ENCODE measurements around the gene RPL11. TPM values are rescaled to one million over a fixed set of nuclear protein-coding genes. Genes with fewer than 3 reads are reported as not detected.

The RPL11 gene
- total and polyA plus RNA-seq, 10 of the 15 experiments (the other 5 are each of a cell fraction or from before 2014, with no cell fraction given): 968 to 4,611 (median 2,521) TPM

DNA sequence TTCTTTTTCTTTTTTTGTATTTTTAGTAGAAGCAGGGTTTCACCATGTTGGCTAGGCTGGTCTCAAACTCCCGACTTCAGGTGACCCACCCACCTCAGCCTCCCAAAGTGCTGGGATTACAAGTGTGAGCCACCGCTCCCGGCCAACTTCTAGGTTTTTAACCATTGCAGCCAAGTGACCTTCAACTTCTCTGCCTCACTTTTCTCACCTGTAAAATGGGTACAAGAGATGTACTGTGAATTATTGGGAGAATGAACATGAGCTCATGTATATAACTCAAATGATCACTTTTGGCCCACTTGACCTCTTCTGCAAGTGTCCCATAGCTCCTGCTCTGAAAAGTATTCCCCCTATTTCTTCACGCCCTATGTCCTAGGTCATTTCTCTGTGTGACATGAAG is 11.8 kb upstream of the RPL11 start:
- H3K4me2 ChIP-seq (ENCODE audit: control insufficient read depth, insufficient read depth): no peak overlapping the region
- ATAC-seq (no peak), DNase-seq (ENCODE audit: low read depth, low spot score) (no peak), FAIRE-seq (no peak)
- ChIA-PET CTCF (interaction anchor here (0.8 to 2.1 kb wide), 4 partner anchors 9 to 182 kb away, joined by 3 to 8 read pairs (median 4); partner anchors contain the start of gene RPL11), RAD21 (ENCODE audit: unreplicated experiment) (no interaction called here), SMC1A (ENCODE audit: uncharacterized antibody, unreplicated experiment) (no interaction called here), POLR2A (interaction anchor here (0.5 to 1.5 kb wide), 3 partner anchors 11 to 165 kb away, joined by 3 to 6 read pairs (median 4); no protein-coding TSS in a partner anchor)
- in situ Hi-C loops (cut with MboI) (no loop called here), intact Hi-C loops (cut with micrococcal nuclease; ENCODE audit: unreplicated experiment) (loop anchor here (5.0 kb wide), 1 partner anchor 172 kb away; no protein-coding TSS in a partner anchor)
- H3K9ac ChIP-seq (ENCODE audit: control insufficient read depth, insufficient read depth, low read length): no peak overlapping the region
- no peaks in the 10 kb centered on the region for H3K79me2 ChIP-seq (ENCODE audit: control insufficient read depth, insufficient read depth, low read length)
- H3K4me3 ChIP-seq: no peak overlapping the region
- BruUV-seq (replicated peaks): no TSS peak
- H3K27me3 ChIP-seq (replicated peaks in 1 of 2; ENCODE audit: control insufficient read depth in 2 of 2, insufficient read depth in 2 of 2, low read length in 1 of 2): no peaks in the 10 kb centered on the region; a peak in 3 of 4 replicates
- H3K27ac ChIP-seq (ENCODE audit: control insufficient read depth, insufficient read depth): no peak overlapping the region
- no peaks in the 10 kb centered on the region for H3K9me3 ChIP-seq (replicated peaks; ENCODE audit: control insufficient read depth, insufficient read depth, low read length)
- no peak overlapping the region for H2AFZ ChIP-seq (ENCODE audit: control insufficient read depth, low read depth, low read length)
- H3K4me1 ChIP-seq (ENCODE audit: control insufficient read depth, insufficient read depth, low read length): no peaks in the 10 kb centered on the region
- WGBS (ENCODE audit: insufficient coverage, insufficient replicate concordance, low lambda C conversion rate, missing lambda C conversion rate): 68% methylated on average over 4 of the region's 4 CpGs
- TF ChIP-seq, protein P1, sequence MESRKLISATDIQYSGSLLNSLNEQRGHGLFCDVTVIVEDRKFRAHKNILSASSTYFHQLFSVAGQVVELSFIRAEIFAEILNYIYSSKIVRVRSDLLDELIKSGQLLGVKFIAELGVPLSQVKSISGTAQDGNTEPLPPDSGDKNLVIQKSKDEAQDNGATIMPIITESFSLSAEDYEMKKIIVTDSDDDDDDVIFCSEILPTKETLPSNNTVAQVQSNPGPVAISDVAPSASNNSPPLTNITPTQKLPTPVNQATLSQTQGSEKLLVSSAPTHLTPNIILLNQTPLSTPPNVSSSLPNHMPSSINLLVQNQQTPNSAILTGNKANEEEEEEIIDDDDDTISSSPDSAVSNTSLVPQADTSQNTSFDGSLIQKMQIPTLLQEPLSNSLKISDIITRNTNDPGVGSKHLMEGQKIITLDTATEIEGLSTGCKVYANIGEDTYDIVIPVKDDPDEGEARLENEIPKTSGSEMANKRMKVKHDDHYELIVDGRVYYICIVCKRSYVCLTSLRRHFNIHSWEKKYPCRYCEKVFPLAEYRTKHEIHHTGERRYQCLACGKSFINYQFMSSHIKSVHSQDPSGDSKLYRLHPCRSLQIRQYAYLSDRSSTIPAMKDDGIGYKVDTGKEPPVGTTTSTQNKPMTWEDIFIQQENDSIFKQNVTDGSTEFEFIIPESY (IDR thresholded peaks at IDR 0.05): no peak
- TF ChIP-seq SUZ12 (IDR thresholded peaks at IDR 0.05; ENCODE audit: unreplicated experiment) (no peak), YBX1 (IDR thresholded peaks at IDR 0.05) (no peak), EED (IDR thresholded peaks at IDR 0.05; ENCODE audit: low read depth) (no peak), POU2F2 (IDR thresholded peaks at IDR 0.05; ENCODE audit: borderline replicate concordance, low read depth, low read length) (no peak), CHD1 (IDR thresholded peaks at IDR 0.05; ENCODE audit: low read depth, low read length) (no peak)
- TF ChIP-seq, protein P2, sequence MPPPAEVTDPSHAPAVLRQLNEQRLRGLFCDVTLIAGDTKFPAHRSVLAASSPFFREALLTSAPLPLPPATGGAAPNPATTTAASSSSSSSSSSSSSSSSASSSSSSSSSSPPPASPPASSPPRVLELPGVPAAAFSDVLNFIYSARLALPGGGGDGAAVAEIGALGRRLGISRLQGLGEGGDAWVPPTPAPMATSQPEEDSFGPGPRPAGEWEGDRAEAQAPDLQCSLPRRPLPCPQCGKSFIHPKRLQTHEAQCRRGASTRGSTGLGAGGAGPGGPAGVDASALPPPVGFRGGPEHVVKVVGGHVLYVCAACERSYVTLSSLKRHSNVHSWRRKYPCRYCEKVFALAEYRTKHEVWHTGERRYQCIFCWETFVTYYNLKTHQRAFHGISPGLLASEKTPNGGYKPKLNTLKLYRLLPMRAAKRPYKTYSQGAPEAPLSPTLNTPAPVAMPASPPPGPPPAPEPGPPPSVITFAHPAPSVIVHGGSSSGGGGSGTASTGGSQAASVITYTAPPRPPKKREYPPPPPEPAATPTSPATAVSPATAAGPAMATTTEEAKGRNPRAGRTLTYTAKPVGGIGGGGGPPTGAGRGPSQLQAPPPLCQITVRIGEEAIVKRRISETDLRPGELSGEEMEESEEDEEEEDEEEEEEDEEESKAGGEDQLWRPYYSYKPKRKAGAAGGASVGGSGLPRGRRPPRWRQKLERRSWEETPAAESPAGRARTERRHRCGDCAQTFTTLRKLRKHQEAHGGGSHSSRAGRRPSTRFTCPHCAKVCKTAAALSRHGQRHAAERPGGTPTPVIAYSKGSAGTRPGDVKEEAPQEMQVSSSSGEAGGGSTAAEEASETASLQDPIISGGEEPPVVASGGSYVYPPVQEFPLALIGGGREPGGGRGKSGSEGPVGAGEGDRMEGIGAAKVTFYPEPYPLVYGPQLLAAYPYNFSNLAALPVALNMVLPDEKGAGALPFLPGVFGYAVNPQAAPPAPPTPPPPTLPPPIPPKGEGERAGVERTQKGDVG (CRISPR knock-in tag; IDR thresholded peaks at IDR 0.05): no peak
- TF ChIP-seq, protein P3, sequence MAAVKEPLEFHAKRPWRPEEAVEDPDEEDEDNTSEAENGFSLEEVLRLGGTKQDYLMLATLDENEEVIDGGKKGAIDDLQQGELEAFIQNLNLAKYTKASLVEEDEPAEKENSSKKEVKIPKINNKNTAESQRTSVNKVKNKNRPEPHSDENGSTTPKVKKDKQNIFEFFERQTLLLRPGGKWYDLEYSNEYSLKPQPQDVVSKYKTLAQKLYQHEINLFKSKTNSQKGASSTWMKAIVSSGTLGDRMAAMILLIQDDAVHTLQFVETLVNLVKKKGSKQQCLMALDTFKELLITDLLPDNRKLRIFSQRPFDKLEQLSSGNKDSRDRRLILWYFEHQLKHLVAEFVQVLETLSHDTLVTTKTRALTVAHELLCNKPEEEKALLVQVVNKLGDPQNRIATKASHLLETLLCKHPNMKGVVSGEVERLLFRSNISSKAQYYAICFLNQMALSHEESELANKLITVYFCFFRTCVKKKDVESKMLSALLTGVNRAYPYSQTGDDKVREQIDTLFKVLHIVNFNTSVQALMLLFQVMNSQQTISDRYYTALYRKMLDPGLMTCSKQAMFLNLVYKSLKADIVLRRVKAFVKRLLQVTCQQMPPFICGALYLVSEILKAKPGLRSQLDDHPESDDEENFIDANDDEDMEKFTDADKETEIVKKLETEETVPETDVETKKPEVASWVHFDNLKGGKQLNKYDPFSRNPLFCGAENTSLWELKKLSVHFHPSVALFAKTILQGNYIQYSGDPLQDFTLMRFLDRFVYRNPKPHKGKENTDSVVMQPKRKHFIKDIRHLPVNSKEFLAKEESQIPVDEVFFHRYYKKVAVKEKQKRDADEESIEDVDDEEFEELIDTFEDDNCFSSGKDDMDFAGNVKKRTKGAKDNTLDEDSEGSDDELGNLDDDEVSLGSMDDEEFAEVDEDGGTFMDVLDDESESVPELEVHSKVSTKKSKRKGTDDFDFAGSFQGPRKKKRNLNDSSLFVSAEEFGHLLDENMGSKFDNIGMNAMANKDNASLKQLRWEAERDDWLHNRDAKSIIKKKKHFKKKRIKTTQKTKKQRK (IDR thresholded peaks at IDR 0.05; ENCODE audit: low read depth, low read length): no peak
- TF ChIP-seq, protein P4, sequence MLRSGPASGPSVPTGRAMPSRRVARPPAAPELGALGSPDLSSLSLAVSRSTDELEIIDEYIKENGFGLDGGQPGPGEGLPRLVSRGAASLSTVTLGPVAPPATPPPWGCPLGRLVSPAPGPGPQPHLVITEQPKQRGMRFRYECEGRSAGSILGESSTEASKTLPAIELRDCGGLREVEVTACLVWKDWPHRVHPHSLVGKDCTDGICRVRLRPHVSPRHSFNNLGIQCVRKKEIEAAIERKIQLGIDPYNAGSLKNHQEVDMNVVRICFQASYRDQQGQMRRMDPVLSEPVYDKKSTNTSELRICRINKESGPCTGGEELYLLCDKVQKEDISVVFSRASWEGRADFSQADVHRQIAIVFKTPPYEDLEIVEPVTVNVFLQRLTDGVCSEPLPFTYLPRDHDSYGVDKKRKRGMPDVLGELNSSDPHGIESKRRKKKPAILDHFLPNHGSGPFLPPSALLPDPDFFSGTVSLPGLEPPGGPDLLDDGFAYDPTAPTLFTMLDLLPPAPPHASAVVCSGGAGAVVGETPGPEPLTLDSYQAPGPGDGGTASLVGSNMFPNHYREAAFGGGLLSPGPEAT (IDR thresholded peaks at IDR 0.05; ENCODE audit: low read depth): no peak
- H3K36me3 ChIP-seq (ENCODE audit: control insufficient read depth in 2 of 2, insufficient read depth in 2 of 2, low read length in 1 of 2): no peaks in the 10 kb centered on the region
- no peaks in the 10 kb centered on the region for H4K20me1 ChIP-seq (ENCODE audit: control insufficient read depth, insufficient read depth)

Data from GM12878 (cell line).